ENCODE results near the gene SCARB2. TPM values are rescaled to one million over a fixed set of nuclear protein-coding genes. Genes with fewer than 3 reads are reported as not detected.
A peak's percentile ranks its signal among the peaks of the same experiment; 100 is the strongest.

Gene SCARB2
- total RNA-seq, 1 donor = 32.9 TPM

DNA sequence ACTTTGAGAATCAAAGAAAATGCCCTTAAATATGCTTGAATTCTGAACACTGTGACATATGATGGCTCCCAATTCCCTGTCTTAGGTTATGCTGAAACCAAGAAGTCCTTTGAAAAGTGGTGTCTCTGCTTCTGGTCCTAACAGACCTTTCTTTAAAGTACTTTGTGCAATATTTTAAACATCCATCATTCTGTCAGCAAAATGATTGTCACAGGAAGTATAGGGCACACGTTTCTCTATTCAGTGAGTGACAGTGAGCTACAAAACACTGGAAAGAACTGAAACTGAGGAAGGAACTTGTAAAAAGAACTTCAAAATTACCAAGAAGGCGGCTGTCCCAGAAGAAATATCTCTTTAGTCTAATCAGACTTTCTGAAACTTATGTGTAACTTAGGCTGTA lies 53.3 kb downstream of the SCARB2 start:
- DNase-seq (ENCODE audit: low read depth in 2 of 3, low spot score in 2 of 3) = no peak

DNA sequence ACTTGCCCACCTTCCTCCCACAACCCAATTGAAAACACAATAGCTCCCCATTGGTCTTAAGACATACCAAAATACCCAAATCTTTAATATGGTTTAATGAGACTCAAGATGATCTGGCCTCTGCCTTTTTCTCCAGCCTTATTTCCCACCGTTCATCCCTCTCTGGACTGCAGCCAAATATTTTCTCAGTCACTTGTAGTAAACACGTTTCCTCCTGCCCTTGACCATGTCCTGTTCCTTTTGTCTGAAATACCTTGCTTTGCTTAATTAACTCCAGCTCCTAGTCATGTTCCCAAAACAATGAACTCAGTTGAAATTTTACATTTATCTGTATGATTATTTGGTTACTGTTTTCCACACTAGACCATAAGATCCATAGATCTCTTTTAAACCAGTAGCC lies 57.0 kb downstream of the SCARB2 start:
- no peak for DNase-seq (ENCODE audit: low read depth in 2 of 3, low spot score in 2 of 3)

DNA sequence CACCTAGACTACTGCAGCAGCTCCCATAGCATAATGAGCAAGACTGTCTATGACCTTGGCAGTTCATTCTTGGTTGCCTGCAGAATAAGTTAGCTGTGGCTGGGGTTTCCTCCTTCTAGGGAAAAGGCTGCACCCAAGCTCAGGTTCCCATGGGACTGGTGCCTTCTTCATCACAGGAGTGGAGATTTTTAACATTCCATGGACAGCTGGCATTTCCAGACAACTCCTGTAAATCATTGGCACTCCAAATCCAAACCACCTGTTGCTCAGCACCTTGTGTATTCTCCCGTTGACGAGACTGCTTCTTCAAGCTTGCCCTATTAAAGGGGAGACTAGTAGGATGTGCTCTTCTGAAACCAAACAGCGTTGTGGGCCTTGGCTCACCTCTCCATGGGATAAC lies 57.6 kb downstream of the SCARB2 start:
- DNase-seq (ENCODE audit: low read depth in 2 of 3, low spot score in 2 of 3) = no peak

DNA sequence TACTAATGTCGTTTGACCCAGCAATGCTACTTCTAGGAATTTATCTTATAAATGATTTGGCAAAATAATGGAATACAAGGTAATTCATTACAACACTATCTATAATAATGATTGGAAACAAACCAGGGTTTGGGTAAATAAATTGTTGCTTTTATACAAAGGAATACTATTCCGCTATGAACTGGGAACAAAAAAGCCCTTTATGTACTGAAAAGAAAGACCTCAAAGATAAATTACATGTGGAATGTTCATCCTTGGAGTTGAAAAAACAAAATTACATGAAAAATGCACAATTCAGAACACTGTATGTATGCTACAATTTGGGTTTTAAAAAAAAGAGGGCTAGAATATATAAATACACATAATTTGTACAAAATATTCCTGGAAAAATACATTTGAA lies 60.3 kb downstream of the SCARB2 start:
- no peak for DNase-seq (ENCODE audit: low read depth in 2 of 3, low spot score in 2 of 3)

DNA sequence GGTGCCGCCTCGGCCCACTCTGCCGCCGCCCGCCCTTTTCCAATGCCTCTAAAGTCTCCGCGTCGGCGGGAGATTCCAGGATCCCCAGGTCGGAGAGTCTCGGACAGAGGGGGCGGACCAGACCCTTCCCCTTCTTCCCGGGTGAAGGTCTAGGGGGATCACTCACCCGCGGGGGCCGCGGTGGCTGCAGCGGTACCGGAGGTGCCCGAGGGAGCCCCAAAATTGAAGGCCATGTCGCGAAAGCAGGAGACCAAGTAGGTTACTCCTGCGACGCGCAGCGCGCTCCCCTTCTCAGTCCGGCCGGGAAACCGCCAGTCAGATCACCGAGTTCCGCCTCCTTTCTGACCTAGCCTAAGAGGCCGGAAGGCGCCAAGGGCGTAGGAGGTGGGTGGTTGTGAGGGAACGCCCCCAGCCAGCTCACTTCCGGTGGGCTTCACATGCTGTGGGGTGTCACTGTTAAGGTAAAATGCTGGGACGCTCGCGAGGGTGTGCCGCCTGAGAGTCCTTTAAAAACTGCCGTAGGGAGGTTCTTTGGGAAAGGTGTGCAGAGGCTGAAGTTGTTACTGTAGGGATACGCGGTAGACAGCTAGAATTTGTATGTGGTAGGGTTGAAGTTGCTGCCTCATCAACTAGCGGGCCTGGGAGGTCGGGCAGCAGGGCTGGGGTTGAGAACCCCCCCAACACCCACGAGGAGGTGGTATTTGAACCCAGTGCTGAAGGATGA lies 65.3 kb downstream of the SCARB2 start, which contains the start of gene NUP54:
Gene NUP54, minus strand, starts transcription at position 256 of the 724 bp plus-strand sequence. Its CDS starts 23 bp downstream, at position 233.
- peak; percentile 83 to 98 (median 96) for DNase-seq (ENCODE audit: low read depth in 2 of 3, low spot score in 2 of 3)

DNA sequence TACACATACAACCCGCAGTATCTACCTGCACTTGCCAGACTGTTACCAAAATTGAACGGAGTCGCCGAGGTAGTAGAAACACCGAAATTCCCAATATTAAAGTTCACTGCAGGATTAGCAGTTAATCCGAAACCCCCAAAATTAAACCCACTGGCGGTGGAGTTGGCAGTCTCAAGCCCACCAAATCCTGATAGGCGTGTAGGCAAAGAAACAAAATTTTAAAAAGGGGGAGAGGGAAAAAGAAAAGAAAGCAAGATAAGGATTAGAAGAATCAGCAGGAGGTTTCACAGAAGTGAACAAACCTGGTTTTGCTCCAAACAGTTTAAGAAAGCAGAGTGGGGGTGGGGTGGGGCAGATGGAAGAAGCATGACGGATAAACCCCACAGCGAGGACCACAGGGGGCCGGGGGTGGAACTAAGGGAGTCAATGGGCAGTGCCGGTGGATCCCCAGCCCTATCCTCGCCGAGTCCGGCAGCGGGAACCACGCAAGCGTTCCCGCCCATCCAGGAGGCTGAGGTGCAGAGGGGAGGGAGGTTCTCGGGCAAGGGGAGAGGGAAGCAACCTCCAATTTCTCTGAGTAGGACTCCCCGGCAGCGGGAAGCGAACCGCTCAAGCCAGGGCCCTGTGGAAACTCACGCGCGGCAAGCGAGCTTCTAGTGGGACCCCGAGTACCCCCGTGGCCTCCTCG lies 66.0 kb downstream of the SCARB2 start:
- peak in 2 of 3 donors; percentile 48 to 70 for DNase-seq (ENCODE audit: low read depth in 2 of 3, low spot score in 2 of 3)

DNA sequence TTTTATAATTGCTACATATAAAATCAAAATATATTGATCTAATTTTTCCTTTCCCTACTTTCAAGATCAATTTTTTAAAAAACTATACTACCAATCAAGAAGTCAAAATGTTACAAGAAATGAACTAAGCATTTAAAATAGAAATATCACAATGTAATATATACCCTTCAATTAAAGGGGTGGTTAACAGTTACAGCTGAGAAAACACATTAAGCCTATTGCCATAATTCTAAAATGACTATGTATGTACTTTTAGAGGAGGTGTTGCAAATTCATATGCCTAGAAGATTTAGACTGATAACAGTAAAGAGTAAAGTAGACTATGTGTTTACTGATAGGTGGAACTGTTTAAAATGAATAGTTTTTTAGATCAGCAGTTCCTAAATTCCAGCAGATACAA lies 69.1 kb downstream of the SCARB2 start:
- DNase-seq (ENCODE audit: low read depth in 2 of 3, low spot score in 2 of 3) = no peak

DNA sequence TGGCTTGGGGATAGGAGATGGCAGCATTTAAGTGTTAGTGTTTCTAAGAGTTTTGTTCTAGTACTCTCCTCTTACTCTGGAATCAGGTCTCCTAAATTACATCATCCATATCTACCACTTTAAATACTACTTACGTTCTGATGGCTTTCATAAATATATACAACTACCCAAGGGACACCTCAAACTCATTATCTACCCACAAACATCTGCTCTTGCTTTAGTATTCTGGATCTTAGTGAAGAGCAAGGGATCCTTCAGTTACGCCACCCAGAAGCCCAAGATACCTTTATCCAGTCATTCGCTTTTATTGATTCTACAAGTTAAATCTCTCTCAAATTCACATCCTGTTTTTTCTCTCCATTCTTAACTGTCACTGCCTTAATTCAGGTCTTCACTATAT lies 72.4 kb downstream of the SCARB2 start:
- DNase-seq (ENCODE audit: low read depth in 2 of 3, low spot score in 2 of 3) = no peak

DNA sequence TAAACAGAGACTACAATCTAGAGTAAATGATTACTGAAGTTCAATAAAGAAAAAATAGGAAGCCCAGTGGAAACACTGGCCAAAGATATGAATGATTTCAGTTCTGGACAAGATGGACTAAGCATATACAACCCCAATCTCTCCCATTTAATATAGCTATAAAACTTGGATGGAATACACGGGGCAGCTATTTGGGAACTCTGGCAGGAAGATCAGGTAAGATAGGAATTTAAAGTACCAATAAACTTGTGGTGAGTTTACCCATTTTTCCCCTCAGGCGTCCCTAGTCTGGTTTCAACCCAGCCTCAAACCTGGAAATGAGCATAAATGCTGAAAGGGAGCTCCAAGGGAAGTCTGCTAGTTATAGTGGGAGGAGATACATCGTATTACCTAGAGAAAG lies 85.9 kb downstream of the SCARB2 start:
- no peak for DNase-seq (ENCODE audit: low read depth in 2 of 3, low spot score in 2 of 3)

DNA sequence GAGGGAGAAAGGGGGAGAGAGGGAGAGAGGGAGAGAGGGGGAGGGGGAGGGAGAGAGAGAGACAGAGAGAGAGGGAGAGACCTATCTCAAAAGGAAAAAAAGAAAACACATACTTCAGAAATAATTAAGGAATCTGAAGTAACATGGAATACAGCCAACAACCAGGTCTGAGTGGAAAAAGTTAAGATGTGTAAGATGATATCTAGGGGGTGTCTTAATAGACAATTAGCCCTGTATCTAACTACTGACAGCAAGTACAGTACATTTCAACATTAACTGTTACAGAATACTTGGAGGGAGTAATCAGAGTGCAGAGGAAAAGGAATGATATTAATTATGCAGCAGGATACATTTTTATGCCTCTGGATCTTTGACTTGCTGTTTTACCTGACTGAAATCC lies 87.8 kb downstream of the SCARB2 start:
- DNase-seq (ENCODE audit: low read depth in 2 of 3, low spot score in 2 of 3) = no peak

DNA sequence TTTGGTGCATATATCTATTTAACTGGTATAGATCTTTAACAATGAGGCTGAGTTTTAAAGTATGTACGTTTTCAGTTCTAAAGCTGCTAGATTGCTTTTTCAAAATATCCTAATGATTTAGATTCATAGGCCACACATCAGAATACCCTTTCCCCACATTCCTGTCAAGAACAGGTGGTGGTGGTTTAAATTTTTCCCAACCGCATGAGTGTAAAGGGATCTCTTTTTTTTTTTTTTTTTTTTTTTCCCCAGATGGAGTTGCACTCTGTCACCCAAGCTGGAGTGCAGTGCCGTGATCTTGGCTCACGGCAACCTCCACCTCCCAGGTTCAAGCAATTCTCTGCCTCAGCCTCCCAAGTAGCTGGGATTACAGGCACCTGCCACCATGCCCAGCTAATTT lies 93.4 kb downstream of the SCARB2 start:
- DNase-seq (ENCODE audit: low read depth in 2 of 3, low spot score in 2 of 3) = no peak

DNA sequence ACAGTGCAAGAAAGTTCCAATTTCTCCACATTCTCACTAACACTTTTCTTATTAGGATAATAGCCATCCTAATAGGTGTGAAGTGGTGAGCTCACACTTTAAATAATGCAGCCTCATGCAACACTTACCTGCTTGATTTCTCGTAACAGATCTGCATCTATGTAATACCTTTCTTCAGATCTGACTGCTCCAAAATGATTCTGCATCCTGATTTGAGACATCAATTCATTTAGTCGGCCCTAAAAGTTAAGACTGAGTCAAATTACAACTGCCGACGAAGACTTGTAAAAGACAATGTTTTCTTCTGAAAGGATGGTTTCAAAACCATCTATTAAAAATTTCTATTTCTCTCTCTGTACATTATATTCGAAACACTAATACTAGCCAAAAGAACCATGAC lies 96.1 kb downstream of the SCARB2 start:
- no peak for DNase-seq (ENCODE audit: low read depth in 2 of 3, low spot score in 2 of 3)

DNA sequence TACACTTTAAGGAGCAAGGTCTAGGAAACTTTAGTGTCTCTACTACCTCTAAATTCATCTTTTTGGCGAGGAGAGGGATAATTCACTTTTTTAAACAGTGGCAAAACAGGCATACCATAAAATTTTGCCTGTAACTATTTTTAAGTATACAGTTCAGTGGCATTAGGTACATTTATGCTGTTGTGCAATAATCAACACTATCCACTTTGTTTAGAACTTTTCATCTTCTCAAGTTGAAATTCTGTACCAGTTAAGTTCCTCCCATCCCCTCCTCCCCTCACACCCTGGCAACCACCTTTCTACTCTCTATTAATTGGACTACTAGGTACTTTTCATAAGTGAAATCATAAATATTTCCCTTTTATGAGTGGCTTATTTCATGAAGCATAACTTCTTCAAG lies 96.8 kb downstream of the SCARB2 start:
- DNase-seq (ENCODE audit: low read depth in 2 of 3, low spot score in 2 of 3) = no peak

Other genes with a start within 250 kb of the SCARB2 start
- gene SDAD1, start 222.9 kb downstream of the SCARB2 start, total RNA-seq = 9.4 TPM
- under 0.01 TPM for gene CXCL9, start 206.3 kb downstream of the SCARB2 start, total RNA-seq
- gene CXCL10, start 190.3 kb downstream of the SCARB2 start, total RNA-seq = 0.81 TPM
- 0.27 TPM for gene CXCL11, start 177.8 kb downstream of the SCARB2 start, total RNA-seq
- not detected for gene ART3, start 139.1 kb downstream of the SCARB2 start, total RNA-seq
- 36.4 TPM for gene NUP54, start 65.4 kb downstream of the SCARB2 start, total RNA-seq
- 1.3 TPM for gene FAM47E, start 37.9 kb upstream of the SCARB2 start, total RNA-seq
- 1.9 TPM for gene STBD1, start 92.9 kb upstream of the SCARB2 start, total RNA-seq
- not detected for gene CCDC158, start 207.3 kb upstream of the SCARB2 start, total RNA-seq
- under 0.01 TPM for gene SHROOM3, start 221.4 kb upstream of the SCARB2 start, total RNA-seq